Erythroblast (primary cell): ENCODE measurements around the gene TMEM86B.

ENCODE experiments used
- GATA1 ChIP-seq: IDR thresholded peaks from 2 replicates; pipeline ENCODE4 v1.6.1; 2011; ENCODE audit warnings: low read depth, mild to moderate bottlenecking, control low read depth, low read length, moderate library complexity
- POLR2A ChIP-seq: IDR thresholded peaks from 2 replicates; pipeline ENCODE4 v1.6.1; 2011; ENCODE audit warnings: mild to moderate bottlenecking, low read length

DNA sequence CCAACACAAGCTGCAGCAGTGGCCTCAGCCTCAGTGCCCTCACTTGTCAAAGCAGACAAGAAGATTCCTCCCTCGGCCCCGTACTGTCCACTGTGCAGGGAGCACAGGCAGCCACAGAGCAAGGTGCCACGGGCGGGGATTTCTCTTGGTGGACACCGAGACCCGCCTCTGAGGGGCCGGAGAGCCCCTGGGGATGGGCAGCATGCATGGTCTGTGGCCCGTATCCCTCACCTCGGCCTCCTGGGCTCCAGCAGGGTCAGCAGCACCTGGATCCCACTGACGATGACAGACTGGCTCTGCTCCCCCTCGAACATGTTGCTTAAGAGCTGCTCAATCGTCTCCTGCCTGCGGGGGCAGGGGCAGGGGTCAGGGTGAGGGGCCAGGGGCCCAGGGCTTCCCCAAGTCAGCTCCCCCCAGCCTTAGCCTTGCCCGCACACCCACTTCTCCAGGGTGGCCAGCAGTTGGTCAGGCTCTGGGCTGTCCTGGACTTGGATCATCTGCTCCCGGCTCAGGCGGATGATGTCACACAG, 13.4 kb upstream of the TMEM86B start:
- TF ChIP-seq POLR2A (no peak), GATA1 (no peak)
